Osteocyte (in vitro differentiated cells): ENCODE results near the gene PIWIL4. TPM values are rescaled to one million over a fixed set of nuclear protein-coding genes. Genes with fewer than 3 reads are reported as not detected.

Experiments
- DNase-seq: peaks from one replicate; pipeline ENCODE4 v3.0.0; 2021; ENCODE audit warnings: mixed read lengths; ENCODE audit not compliant: unreplicated experiment; ENCODE audit errors: extremely low spot score
- H3K27ac Mint-ChIP-seq: one replicate; pipeline ENCODE4 v1.8.0; 2021; ENCODE audit warnings: mild to moderate bottlenecking, mixed read lengths; ENCODE audit not compliant: unreplicated experiment
- H3K27me3 Mint-ChIP-seq: one replicate; pipeline ENCODE4 v1.8.0; 2021; ENCODE audit warnings: mixed read lengths; ENCODE audit not compliant: unreplicated experiment
- H3K36me3 Mint-ChIP-seq: one replicate; pipeline ENCODE4 v1.8.0; 2021; ENCODE audit warnings: mixed read lengths; ENCODE audit not compliant: unreplicated experiment
- H3K4me1 Mint-ChIP-seq: one replicate; pipeline ENCODE4 v1.8.0; 2021; ENCODE audit warnings: mixed read lengths; ENCODE audit not compliant: unreplicated experiment
- H3K4me3 Mint-ChIP-seq: one replicate; pipeline ENCODE4 v1.8.0; 2021; ENCODE audit warnings: mild to moderate bottlenecking, moderate library complexity, mixed read lengths; ENCODE audit not compliant: unreplicated experiment
- H3K9me3 Mint-ChIP-seq: one replicate; pipeline ENCODE4 v1.8.0; 2021; ENCODE audit warnings: mixed read lengths; ENCODE audit not compliant: unreplicated experiment
- total RNA-seq: library from RNA; stranded (reverse); gene quantifications from 2 replicates; pipeline ENCODE4 v1.2.1, GENCODE V29; 2021
- TF ChIP-seq, protein P1 (sequence below): fragments of 200-600 bp; sonication (generic); IDR thresholded peaks from 2 replicates; pipeline ENCODE4 v1.5.0; 2021; ENCODE audit warnings: antibody characterized with exemption, mild to moderate bottlenecking, moderate library complexity

Gene PIWIL4
- total RNA-seq, 1 donor from 2014 or later = 1.2 TPM

DNA sequence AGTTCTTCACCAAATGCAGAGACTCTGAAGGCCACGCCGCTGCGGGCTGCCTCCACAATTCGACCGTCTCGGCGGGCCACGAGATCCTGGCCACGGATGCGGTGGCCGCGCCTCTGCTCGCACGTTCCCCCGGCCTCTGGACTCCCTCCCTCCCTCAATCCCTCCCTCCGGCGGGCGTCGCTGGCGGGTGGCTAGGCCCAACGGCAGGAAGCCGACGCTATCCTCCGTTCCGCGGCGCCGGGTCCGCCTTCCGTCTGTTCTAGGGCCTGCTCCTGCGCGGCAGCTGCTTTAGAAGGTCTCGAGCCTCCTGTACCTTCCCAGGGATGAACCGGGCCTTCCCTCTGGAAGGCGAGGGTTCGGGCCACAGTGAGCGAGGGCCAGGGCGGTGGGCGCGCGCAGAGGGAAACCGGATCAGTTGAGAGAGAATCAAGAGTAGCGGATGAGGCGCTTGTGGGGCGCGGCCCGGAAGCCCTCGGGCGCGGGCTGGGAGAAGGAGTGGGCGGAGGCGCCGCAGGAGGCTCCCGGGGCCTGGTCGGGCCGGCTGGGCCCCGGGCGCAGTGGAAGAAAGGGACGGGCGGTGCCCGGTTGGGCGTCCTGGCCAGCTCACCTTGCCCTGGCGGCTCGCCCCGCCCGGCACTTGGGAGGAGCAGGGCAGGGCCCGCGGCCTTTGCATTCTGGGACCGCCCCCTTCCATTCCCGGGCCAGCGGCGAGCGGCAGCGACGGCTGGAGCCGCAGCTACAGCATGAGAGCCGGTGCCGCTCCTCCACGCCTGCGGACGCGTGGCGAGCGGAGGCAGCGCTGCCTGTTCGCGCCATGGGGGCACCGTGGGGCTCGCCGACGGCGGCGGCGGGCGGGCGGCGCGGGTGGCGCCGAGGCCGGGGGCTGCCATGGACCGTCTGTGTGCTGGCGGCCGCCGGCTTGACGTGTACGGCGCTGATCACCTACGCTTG is 23.2 kb upstream of the PIWIL4 start, which contains the start of gene FUT4:
FUT4 (plus strand) TSS at position 227 of the 951 bp plus-strand sequence; CDS start at position 440, 213 bp downstream.
- Mint-ChIP-seq H3K27ac (peak within 1 kb of the TSS; percentile 98), H3K4me1 (peaks cover 33% of the 10 kb centered on the region), H3K27me3 (no peaks in the 10 kb centered on the region), H3K4me3 (peak within 1 kb of the TSS; percentile 90), H3K9me3 (no peaks in the 10 kb centered on the region), H3K36me3 (no peaks in the 10 kb centered on the region)
- TF ChIP-seq, protein P1, sequence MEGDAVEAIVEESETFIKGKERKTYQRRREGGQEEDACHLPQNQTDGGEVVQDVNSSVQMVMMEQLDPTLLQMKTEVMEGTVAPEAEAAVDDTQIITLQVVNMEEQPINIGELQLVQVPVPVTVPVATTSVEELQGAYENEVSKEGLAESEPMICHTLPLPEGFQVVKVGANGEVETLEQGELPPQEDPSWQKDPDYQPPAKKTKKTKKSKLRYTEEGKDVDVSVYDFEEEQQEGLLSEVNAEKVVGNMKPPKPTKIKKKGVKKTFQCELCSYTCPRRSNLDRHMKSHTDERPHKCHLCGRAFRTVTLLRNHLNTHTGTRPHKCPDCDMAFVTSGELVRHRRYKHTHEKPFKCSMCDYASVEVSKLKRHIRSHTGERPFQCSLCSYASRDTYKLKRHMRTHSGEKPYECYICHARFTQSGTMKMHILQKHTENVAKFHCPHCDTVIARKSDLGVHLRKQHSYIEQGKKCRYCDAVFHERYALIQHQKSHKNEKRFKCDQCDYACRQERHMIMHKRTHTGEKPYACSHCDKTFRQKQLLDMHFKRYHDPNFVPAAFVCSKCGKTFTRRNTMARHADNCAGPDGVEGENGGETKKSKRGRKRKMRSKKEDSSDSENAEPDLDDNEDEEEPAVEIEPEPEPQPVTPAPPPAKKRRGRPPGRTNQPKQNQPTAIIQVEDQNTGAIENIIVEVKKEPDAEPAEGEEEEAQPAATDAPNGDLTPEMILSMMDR = no peak
- DNase-seq = peak; percentile 90

DNA sequence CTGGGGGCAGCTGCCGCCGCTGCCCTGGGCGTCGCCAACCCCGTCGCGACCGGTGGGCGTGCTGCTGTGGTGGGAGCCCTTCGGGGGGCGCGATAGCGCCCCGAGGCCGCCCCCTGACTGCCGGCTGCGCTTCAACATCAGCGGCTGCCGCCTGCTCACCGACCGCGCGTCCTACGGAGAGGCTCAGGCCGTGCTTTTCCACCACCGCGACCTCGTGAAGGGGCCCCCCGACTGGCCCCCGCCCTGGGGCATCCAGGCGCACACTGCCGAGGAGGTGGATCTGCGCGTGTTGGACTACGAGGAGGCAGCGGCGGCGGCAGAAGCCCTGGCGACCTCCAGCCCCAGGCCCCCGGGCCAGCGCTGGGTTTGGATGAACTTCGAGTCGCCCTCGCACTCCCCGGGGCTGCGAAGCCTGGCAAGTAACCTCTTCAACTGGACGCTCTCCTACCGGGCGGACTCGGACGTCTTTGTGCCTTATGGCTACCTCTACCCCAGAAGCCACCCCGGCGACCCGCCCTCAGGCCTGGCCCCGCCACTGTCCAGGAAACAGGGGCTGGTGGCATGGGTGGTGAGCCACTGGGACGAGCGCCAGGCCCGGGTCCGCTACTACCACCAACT is 22.4 kb upstream of the PIWIL4 start:
- TF ChIP-seq, protein P1 = no peak
- Mint-ChIP-seq H3K27me3 (no peaks in the 10 kb centered on the region), H3K36me3 (no peaks in the 10 kb centered on the region), H3K27ac (no peak overlapping the region), H3K9me3 (no peaks in the 10 kb centered on the region), H3K4me3 (peak overlapping the region; percentile 70), H3K4me1 (peaks cover 34% of the 10 kb centered on the region)
- peak; percentile 83 for DNase-seq

DNA sequence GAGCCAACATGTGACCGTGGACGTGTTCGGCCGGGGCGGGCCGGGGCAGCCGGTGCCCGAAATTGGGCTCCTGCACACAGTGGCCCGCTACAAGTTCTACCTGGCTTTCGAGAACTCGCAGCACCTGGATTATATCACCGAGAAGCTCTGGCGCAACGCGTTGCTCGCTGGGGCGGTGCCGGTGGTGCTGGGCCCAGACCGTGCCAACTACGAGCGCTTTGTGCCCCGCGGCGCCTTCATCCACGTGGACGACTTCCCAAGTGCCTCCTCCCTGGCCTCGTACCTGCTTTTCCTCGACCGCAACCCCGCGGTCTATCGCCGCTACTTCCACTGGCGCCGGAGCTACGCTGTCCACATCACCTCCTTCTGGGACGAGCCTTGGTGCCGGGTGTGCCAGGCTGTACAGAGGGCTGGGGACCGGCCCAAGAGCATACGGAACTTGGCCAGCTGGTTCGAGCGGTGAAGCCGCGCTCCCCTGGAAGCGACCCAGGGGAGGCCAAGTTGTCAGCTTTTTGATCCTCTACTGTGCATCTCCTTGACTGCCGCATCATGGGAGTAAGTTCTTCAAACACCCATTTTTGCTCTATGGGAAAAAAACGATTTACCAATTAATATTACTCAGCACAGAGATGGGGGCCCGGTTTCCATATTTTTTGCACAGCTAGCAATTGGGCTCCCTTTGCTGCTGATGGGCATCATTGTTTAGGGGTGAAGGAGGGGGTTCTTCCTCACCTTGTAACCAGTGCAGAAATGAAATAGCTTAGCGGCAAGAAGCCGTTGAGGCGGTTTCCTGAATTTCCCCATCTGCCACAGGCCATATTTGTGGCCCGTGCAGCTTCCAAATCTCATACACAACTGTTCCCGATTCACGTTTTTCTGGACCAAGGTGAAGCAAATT is 21.7 kb upstream of the PIWIL4 start:
- DNase-seq = peak; percentile 85
- TF ChIP-seq, protein P1 = no peak
- Mint-ChIP-seq H3K4me1 (peaks cover 36% of the 10 kb centered on the region), H3K4me3 (peak overlapping the region; percentile 70), H3K9me3 (no peaks in the 10 kb centered on the region), H3K36me3 (no peaks in the 10 kb centered on the region), H3K27ac (peak overlapping the region; percentile 15), H3K27me3 (no peaks in the 10 kb centered on the region)

DNA sequence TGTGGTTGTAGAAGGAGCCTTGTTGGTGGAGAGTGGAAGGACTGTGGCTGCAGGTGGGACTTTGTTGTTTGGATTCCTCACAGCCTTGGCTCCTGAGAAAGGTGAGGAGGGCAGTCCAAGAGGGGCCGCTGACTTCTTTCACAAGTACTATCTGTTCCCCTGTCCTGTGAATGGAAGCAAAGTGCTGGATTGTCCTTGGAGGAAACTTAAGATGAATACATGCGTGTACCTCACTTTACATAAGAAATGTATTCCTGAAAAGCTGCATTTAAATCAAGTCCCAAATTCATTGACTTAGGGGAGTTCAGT is 21.1 kb upstream of the PIWIL4 start:
- H3K27ac Mint-ChIP-seq = no peak overlapping the region
- H3K4me3 Mint-ChIP-seq = peak overlapping the region; percentile 70
- H3K9me3 Mint-ChIP-seq = no peaks in the 10 kb centered on the region
- H3K4me1 Mint-ChIP-seq = peaks cover 36% of the 10 kb centered on the region
- TF ChIP-seq, protein P1 = no peak
- H3K27me3 Mint-ChIP-seq = no peaks in the 10 kb centered on the region
- no peaks in the 10 kb centered on the region for H3K36me3 Mint-ChIP-seq
- no peak for DNase-seq
